Measurements from ENCODE around the gene ABCC11. TPM values are rescaled to one million over a fixed set of nuclear protein-coding genes. Genes with fewer than 3 reads are reported as not detected.
"Not testable (repeated sequence)": the region's sequence is repeated elsewhere in the genome, so short reads cannot be mapped to it uniquely, and the experiment has no call there.

Gene ABCC11
- total RNA-seq, 1 donor from 2014 or later = 0.96 TPM

- no peak for DNase-seq (ENCODE audit: low spot score)
These were observed 3.4 kb upstream of the ABCC11 start for GRCh38 chr16:48250520-48251278.

- DNase-seq (ENCODE audit: low spot score) = no peak
These were observed 1.3 kb downstream of the ABCC11 start for GRCh38 chr16:48246066-48246465.

GRCh38 chr16:48244863-48245195 lies 2.5 kb downstream of the ABCC11 start:
- no peak for DNase-seq (ENCODE audit: low spot score)

GRCh38 chr16:48244080-48244862 lies 3.1 kb downstream of the ABCC11 start, which contains the start of gene LONP2:
Gene LONP2 (plus strand): TSS chr16:48244300. CDS start chr16:48244389, 89 bp downstream.
- DNase-seq (ENCODE audit: low spot score) = peak; percentile 94

- DNase-seq (ENCODE audit: low spot score) = not testable (repeated sequence)
These were observed 7.2 kb downstream of the ABCC11 start for GRCh38 chr16:48240147-48240546.

- no peak for DNase-seq (ENCODE audit: low spot score)
These were observed 11.1 kb downstream of the ABCC11 start for GRCh38 chr16:48236286-48236685.

- DNase-seq (ENCODE audit: low spot score) = no peak
These were observed 11.7 kb downstream of the ABCC11 start for GRCh38 chr16:48235556-48236136.

- no peak for DNase-seq (ENCODE audit: low spot score)
These were observed 12.2 kb downstream of the ABCC11 start for GRCh38 chr16:48235058-48235555.

- no peak for DNase-seq (ENCODE audit: low spot score)
These were observed 12.7 kb downstream of the ABCC11 start for GRCh38 chr16:48234630-48235029.

- no peak for DNase-seq (ENCODE audit: low spot score)
These were observed 14.8 kb downstream of the ABCC11 start for GRCh38 chr16:48232493-48233040.

- peak; percentile 64 for DNase-seq (ENCODE audit: low spot score)
These were observed 15.4 kb downstream of the ABCC11 start for GRCh38 chr16:48231727-48232492.

- no peak for DNase-seq (ENCODE audit: low spot score)
These were observed 21.9 kb downstream of the ABCC11 start for GRCh38 chr16:48225456-48225855.

- no peak for DNase-seq (ENCODE audit: low spot score)
These were observed 23.8 kb downstream of the ABCC11 start for GRCh38 chr16:48223490-48223889.

- no peak for DNase-seq (ENCODE audit: low spot score)
These were observed 26.4 kb downstream of the ABCC11 start for GRCh38 chr16:48220891-48221290.

- DNase-seq (ENCODE audit: low spot score) = no peak
These were observed 28.9 kb downstream of the ABCC11 start for GRCh38 chr16:48218473-48218872.

GRCh38 chr16:48217708-48218107 lies 29.6 kb downstream of the ABCC11 start:
- DNase-seq (ENCODE audit: low spot score) = no peak

GRCh38 chr16:48215738-48216137 lies 31.6 kb downstream of the ABCC11 start:
- no peak for DNase-seq (ENCODE audit: low spot score)

GRCh38 chr16:48212033-48212432 lies 35.3 kb downstream of the ABCC11 start:
- DNase-seq (ENCODE audit: low spot score) = peak; percentile 7

- no peak for DNase-seq (ENCODE audit: low spot score)
These were observed 36.6 kb downstream of the ABCC11 start for GRCh38 chr16:48210747-48211146.

GRCh38 chr16:48206594-48207242 lies 40.6 kb downstream of the ABCC11 start:
- DNase-seq (ENCODE audit: low spot score) = no peak

- no peak for DNase-seq (ENCODE audit: low spot score)
These were observed 42.6 kb downstream of the ABCC11 start for GRCh38 chr16:48204825-48205151.
